Islet of Langerhans (tissue), 1 donor: ENCODE data around the gene PHEX.
"Not testable (repeated sequence)": the region's sequence is repeated elsewhere in the genome, so short reads cannot be mapped to it uniquely, and the experiment has no call there.

Experiments used
- FAIRE-seq: peaks from one replicate; lab custom pipeline; 2011; peaks lifted over from hg19 to GRCh38; lab: Jason Lieb, UNC

PHEX gene

GRCh38 chrX:22249371-22249770 lies 217.2 kb downstream of the PHEX start:
- no peak for FAIRE-seq

- FAIRE-seq, result no peak
Observed at GRCh38 chrX:22268706-22269105, 236.6 kb downstream of the PHEX start.

GRCh38 chrX:22272613-22273012 lies 240.5 kb downstream of the PHEX start, which contains the start of gene CBLL2:
Gene CBLL2 (plus strand): TSS chrX:22272913. CDS start chrX:22272992, 79 bp downstream.
- no peak for FAIRE-seq

GRCh38 chrX:22273714-22274317 lies 241.7 kb downstream of the PHEX start:
- no peak for FAIRE-seq

- FAIRE-seq, result no peak
Observed at GRCh38 chrX:22276781-22277180, 244.7 kb downstream of the PHEX start.

GRCh38 chrX:22278375-22278774 lies 246.2 kb downstream of the PHEX start:
- FAIRE-seq, result no peak

- not testable (repeated sequence) for FAIRE-seq
Observed at GRCh38 chrX:22289209-22289608, 257.1 kb downstream of the PHEX start.

- FAIRE-seq, result no peak
Observed at GRCh38 chrX:22296871-22297270, 264.7 kb downstream of the PHEX start.

GRCh38 chrX:22300130-22300529 lies 268.0 kb downstream of the PHEX start:
- peak; percentile 98 for FAIRE-seq
